Measurements from ENCODE around the gene SLIT3.

The SLIT3 gene

DNA sequence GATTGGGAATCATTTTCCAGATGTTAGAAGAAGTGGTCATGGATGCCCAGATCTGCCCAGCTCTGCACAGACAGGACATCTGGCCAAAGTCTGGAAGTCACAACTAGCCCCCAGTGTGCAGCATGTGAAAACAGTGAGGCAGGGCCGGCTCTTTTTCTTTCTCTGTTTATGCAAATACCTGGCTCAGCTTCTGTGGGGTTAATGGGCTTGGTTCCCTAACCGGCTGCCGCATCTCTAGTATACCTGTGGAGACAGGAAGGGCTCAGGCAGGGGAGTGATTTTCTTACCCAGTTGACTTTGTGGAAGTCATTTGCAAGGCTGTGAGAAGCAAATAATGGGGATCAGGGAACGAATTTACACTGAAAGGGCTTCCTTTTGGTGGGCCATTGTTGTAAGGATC lies 467.0 kb downstream of the SLIT3 start:
- in situ Hi-C loops (cut with HindIII; ENCODE audit: low pct_ligation_motif_present, low sequenced_read_pairs) = no loop called here
- Histone ChIP-seq H3K27ac (no peak overlapping the region), H3K27me3 (replicated peaks) (no peaks in the 10 kb centered on the region), H3K4me3 (ENCODE audit: low read depth, low read length) (no peak overlapping the region), H3K36me3 (replicated peaks) (no peaks in the 10 kb centered on the region)
- no peak for DNase-seq
- TF ChIP-seq, protein P1, sequence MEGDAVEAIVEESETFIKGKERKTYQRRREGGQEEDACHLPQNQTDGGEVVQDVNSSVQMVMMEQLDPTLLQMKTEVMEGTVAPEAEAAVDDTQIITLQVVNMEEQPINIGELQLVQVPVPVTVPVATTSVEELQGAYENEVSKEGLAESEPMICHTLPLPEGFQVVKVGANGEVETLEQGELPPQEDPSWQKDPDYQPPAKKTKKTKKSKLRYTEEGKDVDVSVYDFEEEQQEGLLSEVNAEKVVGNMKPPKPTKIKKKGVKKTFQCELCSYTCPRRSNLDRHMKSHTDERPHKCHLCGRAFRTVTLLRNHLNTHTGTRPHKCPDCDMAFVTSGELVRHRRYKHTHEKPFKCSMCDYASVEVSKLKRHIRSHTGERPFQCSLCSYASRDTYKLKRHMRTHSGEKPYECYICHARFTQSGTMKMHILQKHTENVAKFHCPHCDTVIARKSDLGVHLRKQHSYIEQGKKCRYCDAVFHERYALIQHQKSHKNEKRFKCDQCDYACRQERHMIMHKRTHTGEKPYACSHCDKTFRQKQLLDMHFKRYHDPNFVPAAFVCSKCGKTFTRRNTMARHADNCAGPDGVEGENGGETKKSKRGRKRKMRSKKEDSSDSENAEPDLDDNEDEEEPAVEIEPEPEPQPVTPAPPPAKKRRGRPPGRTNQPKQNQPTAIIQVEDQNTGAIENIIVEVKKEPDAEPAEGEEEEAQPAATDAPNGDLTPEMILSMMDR (IDR thresholded peaks at IDR 0.05; ENCODE audit: low read depth, low read length, missing control alignments) = no peak

DNA sequence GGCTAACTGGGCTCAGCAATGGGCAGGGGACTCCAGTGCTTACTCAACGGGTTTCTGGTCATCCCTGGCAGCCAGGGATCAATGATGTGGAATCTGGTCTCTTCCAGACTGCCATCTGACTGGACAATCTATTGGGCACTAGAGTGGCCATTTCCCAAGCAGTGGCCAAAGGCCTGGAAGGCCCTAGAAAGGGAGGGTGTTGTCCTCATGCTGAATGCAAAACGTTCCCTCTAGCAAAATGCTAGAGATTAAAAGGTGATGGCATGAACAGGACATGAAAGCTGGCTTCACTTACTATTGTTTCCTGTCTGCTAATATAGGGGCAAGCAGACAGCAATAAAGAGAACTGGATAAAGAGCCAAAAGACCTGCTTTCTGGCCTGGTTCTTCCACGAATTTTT lies 467.6 kb downstream of the SLIT3 start:
- no peak overlapping the region for H3K27ac ChIP-seq
- no peak for DNase-seq
- TF ChIP-seq, protein P1 (IDR thresholded peaks at IDR 0.05; ENCODE audit: low read depth, low read length, missing control alignments) = no peak
- no peaks in the 10 kb centered on the region for H3K27me3 ChIP-seq (replicated peaks)
- no peaks in the 10 kb centered on the region for H3K36me3 ChIP-seq (replicated peaks)
- in situ Hi-C loops (cut with HindIII; ENCODE audit: low pct_ligation_motif_present, low sequenced_read_pairs) = no loop called here
- no peak overlapping the region for H3K4me3 ChIP-seq (ENCODE audit: low read depth, low read length)

DNA sequence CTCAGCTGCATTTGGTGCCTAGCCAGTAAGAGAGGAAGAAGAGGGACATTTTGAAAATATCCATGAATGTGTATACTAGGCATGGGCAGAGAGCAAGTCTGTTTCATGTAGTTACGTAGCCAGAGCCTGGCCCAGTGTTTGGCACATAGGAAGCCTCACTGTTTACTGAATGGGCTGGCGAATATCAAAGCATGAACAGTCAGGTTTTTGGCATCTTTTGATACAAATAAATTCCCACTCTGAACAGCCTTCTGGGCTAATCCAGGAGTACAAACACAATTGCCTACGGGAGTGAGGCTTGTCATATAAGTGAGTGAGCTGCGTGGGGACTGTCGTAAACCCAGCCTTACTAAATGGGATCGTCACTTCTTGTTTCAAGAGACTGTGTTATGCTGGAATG lies 468.6 kb downstream of the SLIT3 start:
- no peaks in the 10 kb centered on the region for H3K36me3 ChIP-seq (replicated peaks)
- TF ChIP-seq, protein P1 (IDR thresholded peaks at IDR 0.05; ENCODE audit: low read depth, low read length, missing control alignments) = no peak

DNA sequence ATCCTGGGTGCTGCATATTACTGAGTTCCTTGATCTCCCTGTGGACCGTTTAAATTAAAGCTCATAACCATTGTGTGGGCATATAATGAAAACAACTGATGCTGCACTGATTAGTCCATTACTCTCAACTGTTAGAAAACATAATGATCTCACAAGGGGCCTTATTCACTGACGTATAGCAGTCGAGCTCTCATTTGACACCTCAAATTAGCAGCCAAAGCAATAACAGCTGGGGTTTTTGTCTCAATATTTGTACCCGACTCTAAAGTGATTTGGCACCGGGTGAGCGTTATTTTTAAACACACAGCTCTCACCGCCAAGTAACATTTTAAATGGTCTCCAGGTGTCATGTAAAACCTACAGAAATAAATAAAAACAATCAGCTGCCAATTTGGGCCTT lies 469.6 kb downstream of the SLIT3 start:
- in situ Hi-C loops (cut with HindIII; ENCODE audit: low pct_ligation_motif_present, low sequenced_read_pairs) = no loop called here
- H3K27me3 ChIP-seq (replicated peaks) = no peaks in the 10 kb centered on the region
- TF ChIP-seq, protein P1 (IDR thresholded peaks at IDR 0.05; ENCODE audit: low read depth, low read length, missing control alignments) = no peak
- DNase-seq = no peak
- no peak overlapping the region for H3K27ac ChIP-seq
- H3K4me3 ChIP-seq (ENCODE audit: low read depth, low read length) = no peak overlapping the region
- H3K36me3 ChIP-seq (replicated peaks) = no peaks in the 10 kb centered on the region

More for the DNA sequence above, 468.6 kb downstream of the SLIT3 start:
- DNase-seq = no peak
- Histone ChIP-seq H3K27me3 (replicated peaks) (no peaks in the 10 kb centered on the region), H3K4me3 (ENCODE audit: low read depth, low read length) (no peak overlapping the region), H3K27ac (no peak overlapping the region)
- in situ Hi-C loops (cut with HindIII; ENCODE audit: low pct_ligation_motif_present, low sequenced_read_pairs) = no loop called here

DNA sequence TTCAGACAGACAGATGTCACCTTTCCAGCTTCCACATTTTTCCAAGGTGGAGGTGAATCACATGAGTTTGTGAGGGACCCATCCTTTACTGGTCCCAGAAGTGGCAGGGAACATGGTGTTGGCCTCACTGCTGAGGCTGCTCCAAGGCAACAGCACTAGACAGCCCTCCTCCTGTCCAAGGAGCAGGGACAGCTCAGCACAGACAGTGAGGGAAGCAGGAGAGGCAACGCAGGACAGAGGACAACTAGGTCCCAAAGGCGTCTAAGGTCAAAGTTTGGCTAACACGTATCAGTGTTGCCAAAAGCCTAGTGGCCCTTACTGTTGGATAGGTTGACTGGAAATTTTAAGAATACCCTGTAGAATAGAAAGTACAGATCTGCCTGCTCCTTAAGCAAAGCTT lies 470.1 kb downstream of the SLIT3 start:
- DNase-seq = no peak
- TF ChIP-seq, protein P1 (IDR thresholded peaks at IDR 0.05; ENCODE audit: low read depth, low read length, missing control alignments) = no peak
- Histone ChIP-seq H3K36me3 (replicated peaks) (no peaks in the 10 kb centered on the region), H3K27me3 (replicated peaks) (no peaks in the 10 kb centered on the region), H3K4me3 (ENCODE audit: low read depth, low read length) (no peak overlapping the region), H3K27ac (no peak overlapping the region)
- in situ Hi-C loops (cut with HindIII; ENCODE audit: low pct_ligation_motif_present, low sequenced_read_pairs) = no loop called here

DNA sequence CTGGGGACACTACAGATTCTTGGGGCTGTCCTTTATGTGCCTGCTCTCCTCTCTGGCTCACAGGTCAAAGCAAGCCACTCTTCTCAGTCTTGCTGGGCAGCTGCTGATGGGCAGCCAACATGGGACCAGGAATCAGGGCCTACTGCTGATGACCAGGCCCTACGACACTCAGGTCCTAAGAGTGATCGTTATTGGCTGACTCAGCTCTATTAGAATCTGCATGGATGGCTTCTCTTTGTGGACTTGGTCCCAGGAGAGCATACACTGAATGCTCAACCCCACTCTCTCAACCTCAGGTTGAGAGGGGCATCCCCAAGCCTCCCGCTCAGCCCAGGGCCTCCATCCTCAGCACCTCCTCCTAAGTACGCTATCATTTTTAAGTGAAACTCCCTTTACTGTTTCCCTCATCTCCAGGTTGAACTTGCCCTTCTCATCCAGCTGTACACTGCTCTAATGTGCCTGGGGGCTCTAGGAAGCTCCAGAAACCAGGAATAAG lies 471.0 kb downstream of the SLIT3 start:
- TF ChIP-seq, protein P1 (IDR thresholded peaks at IDR 0.05; ENCODE audit: low read depth, low read length, missing control alignments) = no peak
- Histone ChIP-seq H3K4me3 (ENCODE audit: low read depth, low read length) (no peak overlapping the region), H3K36me3 (replicated peaks) (no peaks in the 10 kb centered on the region), H3K27me3 (replicated peaks) (no peaks in the 10 kb centered on the region), H3K27ac (no peak overlapping the region)
- in situ Hi-C loops (cut with HindIII; ENCODE audit: low pct_ligation_motif_present, low sequenced_read_pairs) = no loop called here
- no peak for DNase-seq
